Stimulated activated naive CD8-positive, alpha-beta T cell treated with anti-CD3 and anti-CD28 coated beads, Interleukin-15, Interleukin-2, amounts not matched to agents 100 U/mL and 50 U/mL, for 24 hours (primary cell): ENCODE results near the gene TBCEL.

Experiments used
- ATAC-seq: fragments of 150-1000 bp; cut with Tn5 transposase; one replicate; pipeline ENCODE4 v1.10.0; 2021
- DNase-seq: peaks from one replicate; pipeline ENCODE4 v3.0.0; 2021

Gene TBCEL

GRCh38 chr11:121063728-121064127 is 39.8 kb downstream of the TBCEL start:
- DNase-seq (no peak), ATAC-seq (no peak)

GRCh38 chr11:121066623-121067022 is 42.7 kb downstream of the TBCEL start:
- no peak for DNase-seq
- ATAC-seq = no peak

GRCh38 chr11:121067026-121067425 is 43.1 kb downstream of the TBCEL start:
- no peak for DNase-seq

GRCh38 chr11:121067453-121067852 is 43.6 kb downstream of the TBCEL start:
- ATAC-seq = no peak
- no peak for DNase-seq

More at GRCh38 chr11:121067026-121067425, 43.1 kb downstream of the TBCEL start:
- ATAC-seq = no peak

- ATAC-seq (no peak), DNase-seq (no peak)
These were observed 44.2 kb downstream of the TBCEL start for GRCh38 chr11:121067962-121068647.

- DNase-seq (no peak), ATAC-seq (no peak)
These were observed 44.9 kb downstream of the TBCEL start for GRCh38 chr11:121068787-121069186.

GRCh38 chr11:121070951-121071845 is 47.3 kb downstream of the TBCEL start:
- ATAC-seq = no peak
- DNase-seq = no peak

- DNase-seq (no peak), ATAC-seq (no peak)
These were observed 48.0 kb downstream of the TBCEL start for GRCh38 chr11:121071846-121072450.

GRCh38 chr11:121081321-121081720 is 57.4 kb downstream of the TBCEL start:
- ATAC-seq (no peak), DNase-seq (no peak)

- no peak for ATAC-seq
These were observed 58.3 kb downstream of the TBCEL start for GRCh38 chr11:121082219-121082618.

GRCh38 chr11:121082670-121083069 is 58.8 kb downstream of the TBCEL start:
- DNase-seq (no peak), ATAC-seq (no peak)

More at GRCh38 chr11:121082219-121082618, 58.3 kb downstream of the TBCEL start:
- DNase-seq = no peak

- no peak for DNase-seq
These were observed 63.0 kb downstream of the TBCEL start for GRCh38 chr11:121086866-121087265.

GRCh38 chr11:121089566-121089965 is 65.7 kb downstream of the TBCEL start:
- ATAC-seq = no peak

More at GRCh38 chr11:121086866-121087265, 63.0 kb downstream of the TBCEL start:
- ATAC-seq = no peak

GRCh38 chr11:121090145-121090721 is 66.3 kb downstream of the TBCEL start:
- no peak for DNase-seq
- no peak for ATAC-seq

More at GRCh38 chr11:121089566-121089965, 65.7 kb downstream of the TBCEL start:
- DNase-seq = no peak

- no peak for ATAC-seq
These were observed 67.7 kb downstream of the TBCEL start for GRCh38 chr11:121091492-121092152.

GRCh38 chr11:121095561-121095960 is 71.7 kb downstream of the TBCEL start:
- DNase-seq (no peak), ATAC-seq (no peak)

More at GRCh38 chr11:121091492-121092152, 67.7 kb downstream of the TBCEL start:
- no peak for DNase-seq

- DNase-seq (no peak), ATAC-seq (no peak)
These were observed 75.5 kb downstream of the TBCEL start for GRCh38 chr11:121099364-121099763.

- ATAC-seq = no peak
- DNase-seq = no peak
These were observed 76.0 kb downstream of the TBCEL start for GRCh38 chr11:121099885-121100284.

- ATAC-seq = no peak
These were observed 77.0 kb downstream of the TBCEL start, which contains the start of gene TECTA for GRCh38 chr11:121100943-121101342. TECTA (plus strand) TSS chr11:121101243; CDS start chr11:121102666, 1,423 bp downstream.

GRCh38 chr11:121104312-121104762 is 80.4 kb downstream of the TBCEL start:
- DNase-seq (no peak), ATAC-seq (no peak)

More at GRCh38 chr11:121100943-121101342, 77.0 kb downstream of the TBCEL start, which contains the start of gene TECTA:
- no peak for DNase-seq

GRCh38 chr11:121105063-121105480 is 81.2 kb downstream of the TBCEL start:
- ATAC-seq = no peak
- no peak for DNase-seq
